Upper lobe of right lung (tissue), 1 donor: ENCODE measurements around the gene SFMBT2. TPM values are rescaled to one million over a fixed set of nuclear protein-coding genes. Genes with fewer than 3 reads are reported as not detected.

Experiments
- ATAC-seq: fragments of 200-7000 bp; cut with Tn5 transposase; one replicate; pipeline ENCODE4 v1.9.1; 2020; ENCODE audit warnings: mild to moderate bottlenecking, moderate library complexity
- DNase-seq: peaks from one replicate; pipeline ENCODE4 v3.0.0-alpha.2; 2020
- H3K27ac ChIP-seq: fragments of 200-600 bp; one replicate; pipeline ENCODE4 v1.8.0; 2022
- H3K27me3 ChIP-seq: fragments of 200-600 bp; one replicate; pipeline ENCODE4 v1.8.0; 2022; ENCODE audit warnings: mild to moderate bottlenecking
- H3K36me3 ChIP-seq: fragments of 200-600 bp; one replicate; pipeline ENCODE4 v1.8.0; 2022
- H3K4me1 ChIP-seq: fragments of 200-600 bp; one replicate; pipeline ENCODE4 v1.8.0; 2022
- H3K4me3 ChIP-seq: fragments of 200-600 bp; one replicate; pipeline ENCODE4 v1.8.0; 2022; ENCODE audit warnings: mild to moderate bottlenecking
- H3K9me3 ChIP-seq: fragments of 200-600 bp; one replicate; pipeline ENCODE4 v1.8.0; 2022
- intact Hi-C: fragments of 100-400 bp; cut with DNase I; formaldehyde crosslinking; loops from one replicate; pipeline ENCODE4 v1.11.0; 2022
- total RNA-seq: library from RNA; stranded (reverse); fragmentation: NEBNext Ultra II Directional; extraction: Animal tissue kit (Norgen Biotek cat#: 25700); gene quantifications from one replicate; pipeline ENCODE4 v1.2.1, GENCODE V29; 2021
- TF ChIP-seq, protein P1 (sequence below): fragments of 200-600 bp; IDR thresholded peaks from one replicate; pipeline ENCODE4 v1.8.0; 2022; ENCODE audit warnings: antibody characterized with exemption
- donor health status: DM: no; HTN: yes; CAD: no; lungs with severe emphysema.

SFMBT2 gene
- total RNA-seq, 1 donor from 2014 or later = 16.1 TPM

DNA sequence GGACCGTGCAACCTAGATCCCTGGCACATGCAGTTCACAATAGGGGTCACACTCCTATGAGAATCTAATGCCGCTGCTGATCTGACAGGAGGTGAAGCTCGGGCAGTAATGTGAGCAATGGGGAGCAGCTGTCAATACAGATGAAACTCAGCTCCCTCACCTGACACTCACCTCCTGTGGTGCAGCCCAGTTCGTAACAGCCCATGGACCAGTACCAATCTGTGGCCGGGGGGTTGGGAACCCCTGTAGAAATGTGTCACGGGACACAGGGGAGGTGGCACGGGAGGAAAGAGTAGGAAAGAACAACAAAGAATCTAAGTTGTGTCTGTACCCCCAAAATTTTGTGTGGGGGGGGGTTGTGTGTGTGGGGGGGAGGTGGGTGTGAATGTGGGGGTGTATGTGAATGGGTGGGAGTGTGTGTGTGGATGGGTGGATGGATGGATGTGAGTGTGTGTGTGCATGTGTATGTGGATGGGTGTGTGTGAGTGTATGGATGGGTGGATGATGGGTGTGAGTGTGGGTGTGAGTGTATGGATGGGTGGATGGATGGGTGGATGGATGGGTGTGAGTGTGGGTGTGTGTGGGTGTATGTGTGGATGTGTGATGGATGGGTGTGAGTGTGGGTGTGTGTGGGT, 33.1 kb downstream of the SFMBT2 start:
- ATAC-seq (no peak), DNase-seq (no peak)
- no peak overlapping the region for H3K27ac ChIP-seq
- no peaks in the 10 kb centered on the region for H3K4me1 ChIP-seq
- intact Hi-C loops = no loop called here
- H3K27me3 ChIP-seq = no peaks in the 10 kb centered on the region
- TF ChIP-seq, protein P1, sequence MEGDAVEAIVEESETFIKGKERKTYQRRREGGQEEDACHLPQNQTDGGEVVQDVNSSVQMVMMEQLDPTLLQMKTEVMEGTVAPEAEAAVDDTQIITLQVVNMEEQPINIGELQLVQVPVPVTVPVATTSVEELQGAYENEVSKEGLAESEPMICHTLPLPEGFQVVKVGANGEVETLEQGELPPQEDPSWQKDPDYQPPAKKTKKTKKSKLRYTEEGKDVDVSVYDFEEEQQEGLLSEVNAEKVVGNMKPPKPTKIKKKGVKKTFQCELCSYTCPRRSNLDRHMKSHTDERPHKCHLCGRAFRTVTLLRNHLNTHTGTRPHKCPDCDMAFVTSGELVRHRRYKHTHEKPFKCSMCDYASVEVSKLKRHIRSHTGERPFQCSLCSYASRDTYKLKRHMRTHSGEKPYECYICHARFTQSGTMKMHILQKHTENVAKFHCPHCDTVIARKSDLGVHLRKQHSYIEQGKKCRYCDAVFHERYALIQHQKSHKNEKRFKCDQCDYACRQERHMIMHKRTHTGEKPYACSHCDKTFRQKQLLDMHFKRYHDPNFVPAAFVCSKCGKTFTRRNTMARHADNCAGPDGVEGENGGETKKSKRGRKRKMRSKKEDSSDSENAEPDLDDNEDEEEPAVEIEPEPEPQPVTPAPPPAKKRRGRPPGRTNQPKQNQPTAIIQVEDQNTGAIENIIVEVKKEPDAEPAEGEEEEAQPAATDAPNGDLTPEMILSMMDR = no peak
- H3K9me3 ChIP-seq = no peaks in the 10 kb centered on the region
- H3K4me3 ChIP-seq = no peak overlapping the region
- H3K36me3 ChIP-seq = peaks cover 13% of the 10 kb centered on the region

DNA sequence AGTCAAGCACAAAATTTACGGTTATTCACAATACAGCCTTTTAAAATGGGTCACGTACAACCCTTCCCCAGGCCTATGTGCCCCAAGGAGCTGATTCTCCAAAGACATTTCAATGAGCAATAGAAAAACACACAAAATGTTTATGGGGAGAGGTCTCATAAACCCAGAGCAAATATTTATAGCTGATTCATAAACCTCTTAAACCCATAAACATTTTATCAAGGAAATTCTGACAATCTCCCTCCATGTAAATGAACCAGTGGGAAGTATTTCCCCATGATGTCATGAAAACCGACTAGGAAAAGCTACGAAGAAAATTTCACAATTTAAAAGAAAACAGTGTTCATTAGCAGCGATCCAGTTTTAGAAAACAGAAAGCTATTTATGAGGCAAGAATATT, 36.0 kb downstream of the SFMBT2 start:
- Histone ChIP-seq H3K36me3 (no peaks in the 10 kb centered on the region), H3K4me3 (no peak overlapping the region), H3K27me3 (no peaks in the 10 kb centered on the region), H3K27ac (no peak overlapping the region), H3K4me1 (no peaks in the 10 kb centered on the region), H3K9me3 (no peaks in the 10 kb centered on the region)
- DNase-seq = no peak
- no peak for ATAC-seq
- intact Hi-C loops = no loop called here
- TF ChIP-seq, protein P1 = no peak

DNA sequence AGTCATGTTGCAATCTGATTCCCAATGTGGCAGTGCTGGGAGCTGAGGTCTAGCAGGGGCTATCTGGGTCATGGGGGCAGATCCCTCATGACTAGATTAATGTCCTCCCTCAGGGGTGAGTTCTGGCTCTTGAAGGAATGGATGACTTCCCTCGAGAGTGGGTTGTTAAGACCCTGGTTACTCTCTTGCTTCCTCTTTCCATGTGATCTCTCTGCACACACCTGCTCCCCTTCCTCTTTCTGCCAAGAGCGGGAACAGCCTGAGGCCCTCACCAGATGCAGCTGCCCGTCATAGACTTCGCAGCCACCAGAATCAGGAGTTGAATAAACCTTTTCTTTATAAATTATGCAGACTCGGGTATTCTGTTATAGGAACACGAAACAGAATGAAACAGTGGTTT, 37.8 kb downstream of the SFMBT2 start:
- Histone ChIP-seq H3K4me1 (no peaks in the 10 kb centered on the region), H3K27me3 (no peaks in the 10 kb centered on the region), H3K4me3 (no peak overlapping the region), H3K27ac (no peak overlapping the region), H3K36me3 (peaks cover 15% of the 10 kb centered on the region), H3K9me3 (no peaks in the 10 kb centered on the region)
- TF ChIP-seq, protein P1 = no peak
- ATAC-seq (no peak), DNase-seq (no peak)
- intact Hi-C loops = no loop called here

DNA sequence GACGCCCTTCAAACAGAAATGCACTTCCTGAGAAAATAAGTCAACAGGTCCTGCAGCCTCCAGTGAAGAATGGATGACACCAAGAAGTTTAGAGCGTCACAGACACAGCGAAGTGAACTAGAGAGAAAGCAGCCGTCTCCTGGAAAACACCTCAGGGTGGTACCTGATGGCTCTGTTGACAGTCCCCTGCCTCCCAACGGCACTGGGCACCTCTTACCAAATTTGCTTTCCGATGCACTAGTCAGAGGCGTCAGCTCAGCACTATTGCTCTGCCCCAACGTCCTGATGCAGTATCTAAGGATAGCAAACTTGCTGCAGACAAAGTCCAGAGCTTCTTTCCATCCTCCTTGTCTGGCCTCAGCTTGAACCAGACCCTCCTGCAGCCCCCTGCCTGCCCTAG, 38.3 kb downstream of the SFMBT2 start:
- ATAC-seq (no peak), DNase-seq (no peak)
- no peak overlapping the region for H3K4me3 ChIP-seq
- no peak overlapping the region for H3K27ac ChIP-seq
- H3K9me3 ChIP-seq = no peaks in the 10 kb centered on the region
- intact Hi-C loops = no loop called here
- TF ChIP-seq, protein P1 = no peak
- no peaks in the 10 kb centered on the region for H3K4me1 ChIP-seq
- H3K27me3 ChIP-seq = no peaks in the 10 kb centered on the region
- H3K36me3 ChIP-seq = peaks cover 20% of the 10 kb centered on the region

DNA sequence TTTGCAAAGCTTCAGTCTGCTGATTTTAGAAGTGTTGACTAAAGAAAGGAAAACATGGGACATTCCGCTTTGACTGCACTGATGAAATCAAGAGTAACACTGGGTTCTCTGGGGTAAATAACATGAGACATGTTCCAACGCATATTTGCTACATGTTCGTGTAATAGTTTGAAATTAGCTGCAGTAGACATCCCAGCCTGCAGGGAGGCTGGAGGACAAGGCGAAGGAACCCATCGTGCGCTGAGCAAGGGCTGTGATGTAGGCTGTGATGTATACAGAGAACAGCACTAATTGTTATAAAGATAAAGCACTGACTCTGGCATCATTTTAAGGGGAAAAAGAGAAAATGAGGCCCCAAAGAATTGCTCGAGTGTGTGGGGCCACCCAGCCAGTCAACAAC, 40.3 kb downstream of the SFMBT2 start:
- intact Hi-C loops = no loop called here
- H3K9me3 ChIP-seq = no peaks in the 10 kb centered on the region
- H3K36me3 ChIP-seq = peaks cover 36% of the 10 kb centered on the region
- no peak overlapping the region for H3K4me3 ChIP-seq
- ATAC-seq (no peak), DNase-seq (no peak)
- no peaks in the 10 kb centered on the region for H3K4me1 ChIP-seq
- TF ChIP-seq, protein P1 = no peak
- H3K27me3 ChIP-seq = no peaks in the 10 kb centered on the region
- no peak overlapping the region for H3K27ac ChIP-seq
